GM19099 (cell line): Measurements from ENCODE around the gene JAG2.

Experiments
- POLR2A ChIP-seq: IDR thresholded peaks from 3 replicates; pipeline ENCODE4 v1.6.1; 2011; ENCODE audit warnings: low read depth; ENCODE audit not compliant: insufficient read length; ENCODE audit errors: extremely low read depth

The JAG2 gene

DNA sequence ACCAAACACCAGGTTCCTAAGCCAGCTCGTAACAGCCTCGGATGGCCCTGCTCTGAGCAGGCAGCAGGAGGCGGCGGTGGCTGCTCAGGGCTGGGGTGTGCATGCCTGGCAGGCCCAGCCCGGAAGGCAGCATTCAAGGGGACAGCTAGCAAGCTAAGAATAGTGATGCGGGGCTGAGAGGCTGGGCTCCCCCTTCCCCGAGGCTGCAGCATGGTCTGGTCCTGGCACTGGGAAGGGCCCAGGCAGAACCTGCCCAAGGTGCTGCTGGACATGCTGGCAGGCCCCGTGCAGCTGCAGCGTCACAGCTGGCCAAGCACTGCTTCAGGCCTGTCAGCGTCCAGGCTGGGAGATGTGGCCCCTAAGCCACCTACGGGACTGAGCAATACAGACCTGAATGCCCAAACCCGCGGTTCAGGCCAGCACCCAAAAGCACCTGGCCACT is 38.9 kb upstream of the JAG2 start:
- no peak for TF ChIP-seq POLR2A

DNA sequence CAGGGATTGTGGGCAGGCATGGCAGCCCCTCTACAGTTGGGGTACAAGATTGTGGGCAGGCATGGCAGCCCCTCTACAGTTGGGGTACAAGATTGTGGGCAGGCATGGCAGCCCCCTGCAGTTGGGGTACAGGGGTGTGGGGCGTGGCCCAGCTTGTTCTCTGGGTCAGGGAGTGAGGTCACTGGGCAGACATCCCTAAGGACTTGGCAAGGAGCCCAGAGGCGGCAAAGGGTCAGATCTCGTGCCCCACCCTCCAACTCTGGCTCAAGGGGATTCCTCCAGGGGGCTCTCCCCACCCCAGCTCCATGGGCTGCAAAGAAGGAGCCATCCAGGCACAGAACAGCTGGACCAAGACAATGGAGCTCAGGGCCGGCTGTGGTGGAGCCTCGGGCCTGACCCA is 38.3 kb upstream of the JAG2 start:
- TF ChIP-seq POLR2A = no peak

DNA sequence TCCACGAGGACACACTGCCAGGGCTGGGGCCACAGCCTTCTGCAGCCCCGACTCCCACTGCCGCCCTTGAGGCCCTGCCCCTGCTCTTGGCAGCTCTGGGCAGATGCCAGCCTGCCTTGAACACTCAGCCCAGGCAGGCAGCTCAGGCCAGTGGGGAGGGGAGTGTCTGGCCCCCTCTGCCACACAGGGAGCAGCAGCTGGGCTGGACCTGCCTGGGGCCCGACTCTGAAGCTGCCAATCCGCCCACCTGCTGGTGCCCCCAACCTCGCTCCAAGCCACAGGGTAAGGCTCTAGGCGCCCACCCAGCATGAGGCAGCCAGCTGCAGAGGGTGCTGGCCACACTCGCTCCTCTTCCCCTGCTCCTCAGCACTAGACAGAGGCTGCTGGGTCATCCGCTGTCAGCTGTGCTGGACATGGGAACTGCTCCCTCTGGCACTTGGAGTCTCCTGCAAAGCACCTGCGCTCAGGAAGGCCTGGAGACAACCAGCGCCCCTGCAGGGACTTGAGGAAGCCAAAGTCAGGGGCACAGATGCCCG is 37.2 kb upstream of the JAG2 start:
- TF ChIP-seq POLR2A = no peak

DNA sequence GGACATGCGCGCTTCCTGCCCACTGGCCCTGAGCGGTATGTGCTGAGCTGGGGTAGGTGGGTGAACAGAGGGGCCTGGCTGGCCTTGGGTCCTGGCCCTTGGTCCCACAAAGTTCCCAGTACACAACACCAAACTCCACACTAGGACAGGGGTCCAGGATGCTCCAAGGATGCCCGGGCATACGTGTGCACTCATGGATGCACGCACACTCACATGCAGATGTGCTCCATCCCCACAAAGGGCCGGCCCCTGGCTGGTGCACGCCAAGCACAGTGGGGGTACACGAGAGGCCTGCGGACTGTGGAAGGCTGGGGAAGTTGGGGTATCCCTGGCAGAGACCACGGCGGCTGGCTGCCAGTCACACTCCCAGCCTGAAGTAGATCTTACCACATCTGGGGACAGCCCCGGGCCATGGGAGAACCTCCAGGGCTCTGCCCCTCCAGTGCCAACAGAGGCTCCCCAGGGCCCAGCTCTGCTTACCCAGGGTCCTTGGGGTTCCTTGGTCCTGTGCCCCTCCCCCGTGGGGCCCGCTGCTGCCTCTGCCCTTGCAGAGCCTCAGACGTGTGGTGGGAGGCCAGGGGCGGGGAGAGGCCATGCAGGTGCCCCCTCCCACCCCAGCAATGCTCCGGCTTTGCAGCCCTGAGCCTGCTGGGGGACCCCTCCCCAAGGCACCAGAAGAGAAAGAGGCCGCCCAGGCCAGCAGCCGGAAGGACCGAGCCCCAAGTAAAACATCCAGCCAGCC is 36.5 kb upstream of the JAG2 start:
- TF ChIP-seq POLR2A = no peak

DNA sequence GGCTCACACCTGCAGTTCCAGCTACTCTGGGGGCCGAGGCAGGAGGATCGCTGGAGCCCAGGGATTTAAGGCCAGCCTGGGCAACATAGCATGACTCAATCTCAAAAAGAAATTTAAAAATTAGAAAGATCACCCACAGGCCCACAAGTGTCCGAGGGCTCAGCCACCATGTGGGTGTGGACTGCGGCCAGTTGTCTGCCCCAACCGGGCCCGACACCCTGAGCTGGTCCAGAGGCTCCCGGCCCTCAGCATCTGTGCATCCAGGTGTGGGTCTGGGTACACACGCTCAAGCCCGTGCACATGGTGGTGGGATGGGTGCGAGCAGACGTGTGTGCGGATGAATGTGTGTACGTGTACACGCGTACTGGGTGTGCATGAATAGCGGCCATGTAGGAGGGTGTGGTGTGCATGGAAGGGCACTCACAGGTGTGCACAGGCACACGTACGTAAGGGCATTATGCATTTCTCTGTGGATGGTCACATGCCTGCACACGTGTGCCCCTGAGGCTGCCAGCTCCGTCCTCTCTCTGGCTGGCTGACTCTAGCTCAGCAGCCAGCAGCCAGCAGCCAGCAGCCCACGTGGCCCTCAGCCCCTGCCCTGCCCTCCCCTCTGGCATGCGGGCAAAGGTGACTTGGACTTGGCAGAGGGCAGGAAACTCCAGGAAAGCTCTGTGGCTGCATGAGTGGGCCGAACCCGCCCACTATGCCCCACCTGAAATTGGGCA is 35.8 kb upstream of the JAG2 start:
- no peak for TF ChIP-seq POLR2A

DNA sequence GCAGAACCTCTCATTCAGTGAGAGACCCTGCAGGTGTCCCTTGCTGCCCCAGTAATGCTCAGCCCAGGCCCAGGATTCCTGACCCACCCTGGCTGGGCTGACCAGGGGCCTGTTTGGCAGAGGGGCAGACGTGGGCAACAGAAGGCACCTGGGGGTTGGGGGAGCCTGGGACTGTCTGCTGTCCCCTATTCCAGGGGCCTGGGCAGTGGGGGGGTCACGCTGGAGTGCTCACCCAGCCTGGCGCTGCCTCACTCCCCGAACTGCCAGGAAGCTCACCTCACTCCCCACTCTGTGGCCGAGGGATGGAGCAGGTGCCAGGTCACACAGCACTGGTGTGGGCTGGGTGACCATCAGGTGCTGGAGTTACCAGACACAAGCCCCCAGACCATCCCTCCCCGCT is 35.1 kb upstream of the JAG2 start:
- TF ChIP-seq POLR2A = no peak

DNA sequence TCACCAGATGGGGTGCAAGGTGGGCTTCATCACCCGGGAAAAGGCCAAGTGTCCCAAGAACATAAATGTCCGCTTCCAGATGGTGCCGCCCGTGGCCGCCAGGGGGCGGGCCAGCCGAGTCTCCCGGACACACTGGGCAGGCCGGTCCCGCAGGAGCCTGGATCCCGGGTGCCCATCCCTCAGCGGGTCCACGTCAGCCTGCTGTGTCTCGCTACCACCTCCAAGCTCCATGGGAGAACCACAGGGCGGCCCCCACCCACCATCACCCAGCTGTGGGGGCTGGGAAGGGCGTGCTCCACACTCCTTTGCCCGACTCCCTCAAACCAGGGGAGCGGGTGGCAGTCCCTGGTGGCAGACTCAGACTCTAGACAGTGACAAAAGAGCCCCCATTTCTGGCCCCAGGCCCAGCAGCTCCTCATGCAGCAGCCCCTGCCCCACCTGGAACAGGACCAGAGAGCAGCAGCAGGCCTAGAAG is 34.5 kb upstream of the JAG2 start:
- no peak for TF ChIP-seq POLR2A

DNA sequence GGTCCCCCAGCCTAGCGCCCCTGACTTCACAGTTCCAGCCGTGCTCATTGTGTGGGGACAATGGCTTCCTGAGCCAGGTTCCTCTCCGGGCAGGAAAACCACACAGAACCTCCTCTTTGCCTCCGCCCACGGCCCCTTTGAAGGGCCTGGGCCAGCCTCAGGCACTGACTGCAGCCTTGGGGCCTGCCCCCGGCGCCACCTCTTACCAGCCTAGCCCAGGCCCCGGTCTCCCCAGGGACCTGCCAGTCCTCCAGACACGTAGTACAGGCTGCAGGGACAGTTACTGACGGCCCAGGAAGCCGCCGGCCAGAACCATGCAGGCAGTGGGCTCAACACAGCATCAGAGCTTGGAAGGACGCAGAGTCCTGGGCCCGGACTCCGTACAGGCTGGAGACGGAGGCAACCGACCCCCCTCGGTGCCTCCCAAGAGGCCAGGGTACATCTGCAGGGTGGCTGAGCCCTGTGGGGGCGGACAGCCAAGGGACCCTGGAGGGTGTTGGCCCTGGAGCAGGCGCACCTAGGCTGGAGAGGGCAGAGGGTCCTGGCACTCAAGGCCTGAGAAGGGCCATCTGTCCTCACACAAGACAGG is 33.4 kb upstream of the JAG2 start:
- no peak for TF ChIP-seq POLR2A

DNA sequence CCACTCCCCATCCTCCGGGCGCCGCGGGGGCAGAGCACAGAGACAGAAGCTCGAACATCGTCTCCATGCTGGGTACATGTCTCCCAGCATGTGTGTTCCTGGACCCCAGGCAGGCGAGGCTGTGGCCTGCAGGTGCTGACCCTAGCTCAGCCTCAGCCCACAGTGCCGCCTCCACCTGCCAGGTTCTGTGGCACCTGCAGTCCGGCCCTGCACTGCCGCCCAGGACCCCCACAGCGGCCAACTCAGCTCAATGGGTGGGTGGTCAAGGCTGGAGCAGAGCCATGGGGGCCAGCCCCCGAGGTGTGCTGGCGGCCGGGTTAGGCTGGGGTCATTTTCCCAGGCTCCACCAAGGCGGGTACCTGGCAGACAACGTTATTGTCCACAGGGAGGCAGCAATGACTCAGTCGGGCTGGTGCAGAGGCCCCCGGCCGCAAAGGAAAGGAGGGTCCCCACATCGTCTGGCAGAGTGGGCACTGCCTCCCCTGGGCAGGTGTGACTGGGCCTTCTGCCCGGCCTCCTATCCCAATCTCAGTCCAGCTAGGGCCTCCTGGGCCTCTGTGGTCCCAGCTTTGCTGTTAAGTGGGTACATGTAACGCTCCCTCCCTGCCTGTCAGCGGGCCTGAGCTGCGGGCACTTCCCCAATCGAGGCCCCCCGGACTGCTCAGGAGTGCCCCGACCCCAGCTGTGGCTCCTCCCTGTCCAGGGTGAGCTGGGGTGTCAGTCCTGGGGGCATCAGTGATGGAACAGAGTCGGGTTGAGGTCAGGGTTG is 32.8 kb upstream of the JAG2 start:
- TF ChIP-seq POLR2A = no peak

DNA sequence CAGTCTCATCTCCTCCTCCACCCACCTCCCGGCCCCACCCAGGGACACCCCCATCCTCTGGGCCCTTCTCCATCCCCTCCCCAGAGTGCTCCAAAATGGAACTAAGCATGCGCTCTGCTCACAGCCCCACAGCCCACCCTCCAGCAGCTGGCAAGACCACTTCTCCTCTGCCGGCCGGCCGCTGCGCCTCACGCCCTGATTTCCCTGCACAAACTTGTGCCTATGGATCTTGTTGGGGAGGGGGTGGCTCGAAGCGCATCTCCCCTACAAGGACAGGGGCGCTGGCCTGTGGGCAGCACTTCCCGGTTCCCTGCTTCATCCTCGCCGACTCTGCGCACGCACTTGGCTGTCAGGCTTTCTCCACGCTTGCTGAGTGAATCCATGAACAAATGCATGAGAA is 32.1 kb upstream of the JAG2 start:
- TF ChIP-seq POLR2A = no peak

DNA sequence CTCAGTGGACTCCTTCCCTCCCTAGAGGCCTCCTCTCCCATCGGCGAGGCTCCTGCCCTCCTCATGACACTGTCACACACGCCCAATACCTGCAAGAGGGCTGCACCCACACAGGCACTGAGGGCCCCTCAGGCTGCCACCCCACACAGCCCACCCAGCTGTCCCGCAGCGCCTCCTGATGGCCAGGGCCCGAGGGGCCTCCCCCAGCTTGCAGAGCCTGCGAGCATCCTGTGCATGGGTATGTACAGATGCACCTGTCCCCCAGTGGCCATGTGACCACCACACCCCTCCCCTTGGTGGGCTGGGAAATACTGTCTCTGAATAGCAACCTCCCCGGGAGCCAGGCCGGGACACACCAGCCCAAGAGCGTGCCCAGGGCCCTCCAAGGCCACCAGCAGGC is 31.5 kb upstream of the JAG2 start:
- no peak for TF ChIP-seq POLR2A

DNA sequence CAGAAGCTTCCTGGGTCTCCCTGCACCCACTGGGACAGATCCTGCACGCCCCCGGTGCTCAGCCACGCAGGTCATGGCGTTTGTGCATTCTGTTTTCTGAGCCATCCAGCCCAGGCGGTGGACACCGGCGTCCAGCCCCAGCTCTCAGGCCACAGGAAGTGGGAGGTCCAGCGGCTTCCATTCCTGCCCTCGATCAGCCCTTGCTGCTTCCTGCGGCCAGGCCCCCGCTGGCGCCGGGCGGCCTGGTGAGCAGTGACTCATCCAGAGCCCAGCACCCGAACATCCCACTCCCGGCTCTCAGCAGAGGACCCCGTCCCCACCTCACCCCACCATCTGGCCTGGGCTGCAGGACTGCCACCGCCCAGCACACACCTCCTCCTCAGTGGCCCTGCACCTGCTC is 30.5 kb upstream of the JAG2 start:
- TF ChIP-seq POLR2A = no peak

DNA sequence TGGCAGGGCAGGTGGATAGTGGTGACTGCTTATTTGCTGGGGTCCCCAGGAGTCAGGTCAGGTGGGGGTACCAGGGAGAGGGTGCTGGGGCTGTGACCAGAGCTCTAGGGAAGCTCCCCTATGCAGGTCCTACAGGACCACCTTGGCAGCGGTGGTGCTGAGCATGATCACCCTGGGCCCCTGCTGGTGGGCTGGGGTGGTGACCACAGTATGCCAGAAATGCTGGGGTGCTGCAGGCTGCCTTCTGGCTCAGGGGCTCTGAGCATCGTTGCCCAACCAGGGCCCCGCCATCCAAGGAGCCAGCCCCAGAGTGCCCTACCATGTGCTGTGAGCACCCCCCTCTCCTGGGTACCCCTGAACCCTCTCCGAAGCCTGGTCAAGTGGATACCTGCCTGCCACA is 30.0 kb upstream of the JAG2 start:
- TF ChIP-seq POLR2A = no peak

DNA sequence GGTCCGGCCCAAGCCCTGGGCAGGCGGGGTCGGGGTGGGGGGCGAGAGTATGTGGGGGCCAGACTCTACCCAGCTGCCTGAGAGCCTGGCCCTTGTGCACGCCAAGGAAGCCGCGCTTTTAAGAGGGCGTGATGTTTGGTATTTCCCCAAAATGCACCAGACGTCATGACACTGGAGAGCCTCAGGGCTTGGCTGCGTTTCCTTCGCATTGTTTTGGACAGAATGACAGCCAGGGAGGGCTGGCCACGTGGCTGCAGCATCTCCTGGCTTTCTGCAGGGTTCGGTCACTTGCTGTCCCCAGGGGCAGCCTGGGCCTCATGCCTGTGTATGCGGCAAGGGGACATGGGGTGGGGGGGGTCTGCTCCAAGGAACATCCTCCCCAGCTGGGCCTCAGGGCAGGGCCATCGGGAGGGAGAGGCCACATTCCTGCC is 28.6 kb upstream of the JAG2 start:
- TF ChIP-seq POLR2A = no peak
